Left renal pelvis (tissue), 4 donors: Measurements from ENCODE around the gene TMEM184C. TPM values are rescaled to one million over a fixed set of nuclear protein-coding genes. Genes with fewer than 3 reads are reported as not detected.
A peak's percentile ranks its signal among the peaks of the same experiment; 100 is the strongest.

Experiments
- DNase-seq, 4 donors: peaks; one replicate each; pipeline ENCODE4 v3.0.0-alpha.2; 2013; ENCODE audit warnings: low read depth in 4 of 4, low spot score in 3 of 4
- polyA plus RNA-seq, 4 donors: library from polyadenylated mRNA; unstranded; fragments of 120-200 nt; gene quantifications; one replicate each; pipeline ENCODE4 v1.2.1, GENCODE V29; 2013; ENCODE audit not compliant: insufficient read length in 4 of 4

TMEM184C gene
- polyA plus RNA-seq, result 10 to 100 TPM; 48.4 to 57.6 (median 54.7) TPM

- peak; percentile 86 to 94 (median 92) for DNase-seq
Measured at GRCh38 chr4:147617173-147617840, at the start of gene TMEM184C. TMEM184C (plus strand) TSS chr4:147617397; CDS start chr4:147617957, 560 bp downstream.

GRCh38 chr4:147570616-147571015 lies 46.6 kb upstream of the TMEM184C start:
- no peak for DNase-seq

DNA sequence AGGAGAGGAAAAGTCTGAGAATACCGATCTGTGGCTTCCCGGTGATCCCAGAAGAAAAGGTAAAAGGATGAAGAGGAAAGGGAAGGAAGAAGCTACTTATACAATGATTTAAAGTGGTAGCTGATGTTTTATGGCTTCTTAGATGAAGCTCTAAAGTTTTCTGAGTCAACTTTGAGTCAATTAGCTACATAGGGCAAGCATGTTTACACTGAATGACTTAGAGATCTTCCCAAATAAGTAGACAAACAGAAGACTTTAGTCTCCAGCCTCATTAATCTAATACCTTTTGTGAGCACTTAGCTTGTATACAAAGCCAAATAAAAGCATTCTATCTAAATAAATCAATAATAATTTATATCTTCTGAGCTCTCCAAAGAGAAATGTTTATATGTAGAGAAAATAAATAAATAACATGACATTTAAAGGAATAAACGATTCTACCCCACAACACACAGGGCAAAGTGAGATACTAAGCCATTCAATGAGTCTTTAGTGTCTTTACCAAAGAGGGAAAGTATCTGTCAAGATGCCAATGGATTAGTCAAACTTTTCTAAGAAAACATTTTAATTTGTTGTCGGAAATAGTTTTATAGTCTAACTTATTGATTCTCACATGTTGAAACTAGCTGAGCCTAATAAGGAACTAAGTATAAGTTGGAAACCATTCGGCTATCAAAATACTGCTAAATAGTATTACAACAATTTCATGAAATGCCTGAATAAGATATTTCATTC lies 46.0 kb upstream of the TMEM184C start:
- no peak for DNase-seq

DNA sequence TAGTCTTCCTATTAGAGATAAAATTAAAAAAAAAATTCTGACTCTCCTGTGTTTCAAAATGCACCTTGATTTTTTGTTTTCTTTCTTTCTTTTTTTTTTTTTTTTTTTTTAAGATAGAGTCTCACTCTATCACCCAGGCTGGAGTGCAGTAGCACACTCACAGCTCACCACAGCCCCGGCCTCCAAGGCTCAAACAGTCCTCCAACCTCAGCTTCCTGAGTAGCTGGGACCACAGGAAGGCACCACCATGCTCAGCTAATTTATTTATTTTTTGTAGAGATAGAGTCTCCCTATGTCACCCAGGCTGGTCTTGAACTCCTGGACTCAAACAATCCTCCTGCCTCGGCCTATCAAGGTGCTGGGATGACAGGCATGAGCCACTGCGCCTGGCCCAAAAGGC lies 41.1 kb upstream of the TMEM184C start:
- no peak for DNase-seq

GRCh38 chr4:147578051-147578476 lies 39.1 kb upstream of the TMEM184C start:
- no peak for DNase-seq

- DNase-seq, result no peak
Measured at GRCh38 chr4:147578593-147578992, 38.6 kb upstream of the TMEM184C start.

DNA sequence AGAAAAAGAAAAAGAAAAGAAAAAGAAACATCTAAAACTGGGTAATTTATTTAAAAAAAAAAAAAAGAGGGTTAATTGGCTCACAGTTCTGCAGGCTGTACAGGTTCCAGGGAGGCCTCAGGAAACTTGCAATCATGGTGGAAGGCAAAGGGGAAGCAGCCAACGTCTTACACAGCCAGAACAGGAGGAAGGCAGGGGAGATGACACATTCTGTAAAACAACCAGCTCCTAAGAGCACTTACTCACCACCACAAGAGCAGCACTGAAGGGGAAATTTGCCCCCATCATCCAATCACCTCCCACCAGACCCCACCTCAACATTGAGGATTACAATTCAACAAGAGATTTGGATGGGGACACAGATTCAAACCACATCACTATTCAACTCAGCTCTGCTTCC lies 36.8 kb upstream of the TMEM184C start:
- no peak for DNase-seq

GRCh38 chr4:147581606-147582350 lies 35.4 kb upstream of the TMEM184C start:
- DNase-seq, result no peak

DNA sequence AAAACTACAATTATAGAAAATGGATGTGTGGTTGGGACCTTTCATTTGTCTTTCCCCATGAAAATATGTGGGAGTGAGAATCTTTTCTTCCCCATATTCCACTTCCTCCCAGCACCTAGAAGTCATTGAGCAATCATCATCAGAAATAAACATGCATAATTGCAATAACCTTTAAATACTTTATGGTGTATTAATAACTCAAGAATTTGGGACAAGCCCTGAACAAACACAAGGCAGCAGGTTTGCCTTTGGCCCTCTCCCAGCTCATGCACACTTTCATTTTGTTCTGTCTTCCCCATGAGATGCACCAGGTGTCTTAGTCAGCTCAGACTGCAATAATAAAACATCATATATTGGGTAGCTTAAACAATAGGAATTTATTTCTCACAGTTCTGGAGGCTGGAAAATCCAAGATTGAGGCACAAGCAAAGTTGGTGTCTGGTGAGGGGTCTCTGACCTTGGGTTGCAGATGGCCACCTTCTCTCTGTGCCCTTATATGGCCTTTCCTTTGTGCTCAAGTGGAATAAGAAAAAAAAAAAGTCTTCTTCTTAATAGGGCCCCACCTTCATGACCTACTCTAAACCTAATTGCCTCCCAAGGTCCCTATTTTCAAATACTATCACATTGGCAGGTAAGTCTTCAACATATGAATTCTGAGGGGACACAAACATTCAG lies 34.7 kb upstream of the TMEM184C start:
- no peak for DNase-seq

DNA sequence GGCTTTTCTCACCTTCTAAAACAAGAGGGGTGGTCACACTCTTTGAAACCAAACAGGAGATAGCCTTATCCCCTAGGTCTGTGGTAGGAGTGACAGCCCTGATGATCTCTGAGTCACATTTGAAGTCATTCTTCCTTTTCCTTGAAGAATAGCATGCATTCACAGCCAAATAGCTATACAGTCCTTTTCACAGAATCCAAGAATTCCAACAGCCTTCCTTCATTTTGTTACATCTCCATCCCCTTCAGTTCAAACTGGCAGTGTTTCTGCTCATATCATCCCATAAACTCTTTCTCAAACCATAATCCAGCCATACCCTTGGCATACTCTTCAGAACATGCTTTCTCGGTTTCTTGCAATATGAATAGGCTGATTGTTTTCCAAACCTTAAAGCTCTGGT lies 33.3 kb upstream of the TMEM184C start:
- no peak for DNase-seq

- DNase-seq, result no peak
Measured at GRCh38 chr4:147586032-147586431, 31.2 kb upstream of the TMEM184C start.

GRCh38 chr4:147586637-147587036 lies 30.6 kb upstream of the TMEM184C start:
- no peak for DNase-seq

- DNase-seq, result no peak
Measured at GRCh38 chr4:147587041-147587440, 30.2 kb upstream of the TMEM184C start.

DNA sequence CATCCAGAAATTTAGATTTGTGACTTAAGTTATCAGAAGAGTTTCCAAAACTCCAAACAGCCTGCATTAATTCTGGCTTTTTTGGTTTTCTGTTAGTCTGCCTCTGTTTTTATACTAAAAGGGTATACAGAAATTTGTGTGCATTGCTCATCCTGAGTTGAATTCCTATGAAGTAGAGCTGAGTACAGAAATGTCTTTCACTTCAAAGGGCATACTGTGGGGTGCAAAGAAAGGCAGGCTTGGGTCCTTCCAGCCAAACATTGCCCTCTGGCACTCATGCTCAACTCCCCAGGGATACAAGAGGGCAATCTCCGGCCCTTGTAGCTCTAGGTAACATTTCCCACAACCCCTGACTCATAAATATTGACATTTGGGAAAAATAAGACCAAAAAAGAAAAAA lies 27.6 kb upstream of the TMEM184C start:
- DNase-seq, result no peak

DNA sequence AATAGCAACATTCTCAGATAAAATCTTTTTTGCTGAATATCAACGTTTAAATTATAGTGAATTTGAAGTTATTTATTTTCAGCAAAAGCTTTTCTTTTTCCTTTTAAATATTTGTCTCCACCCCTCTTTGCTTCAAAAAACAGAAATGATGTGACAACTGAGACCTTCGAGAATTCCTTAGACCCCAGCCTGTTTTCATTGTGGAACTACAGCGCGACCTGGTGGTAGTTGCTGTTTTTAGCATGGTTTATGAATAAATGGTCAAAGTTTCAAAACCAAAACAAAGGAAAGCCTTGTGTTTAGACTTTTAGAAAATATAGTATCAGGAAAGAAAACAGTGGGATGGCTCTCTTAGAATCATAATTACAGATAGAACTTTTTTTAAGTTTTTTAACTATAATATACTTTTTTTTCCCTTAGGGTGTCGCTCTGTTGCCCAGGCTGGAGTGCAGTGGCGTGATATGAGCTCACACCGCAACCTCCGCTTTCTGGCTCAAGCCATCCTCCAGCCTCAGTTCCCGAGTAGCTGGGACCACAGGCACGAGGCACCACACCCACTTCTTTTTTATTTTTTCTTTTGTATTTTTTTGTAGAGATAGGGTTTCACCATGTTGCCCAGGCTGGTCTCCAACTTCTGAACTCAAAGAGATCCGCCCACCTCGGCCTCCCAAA lies 26.8 kb upstream of the TMEM184C start:
- DNase-seq, result peak; percentile 44 to 60 (median 53)

GRCh38 chr4:147591106-147591505 lies 26.1 kb upstream of the TMEM184C start:
- DNase-seq, result no peak

- no peak for DNase-seq
Measured at GRCh38 chr4:147594107-147594506, 23.1 kb upstream of the TMEM184C start.

DNA sequence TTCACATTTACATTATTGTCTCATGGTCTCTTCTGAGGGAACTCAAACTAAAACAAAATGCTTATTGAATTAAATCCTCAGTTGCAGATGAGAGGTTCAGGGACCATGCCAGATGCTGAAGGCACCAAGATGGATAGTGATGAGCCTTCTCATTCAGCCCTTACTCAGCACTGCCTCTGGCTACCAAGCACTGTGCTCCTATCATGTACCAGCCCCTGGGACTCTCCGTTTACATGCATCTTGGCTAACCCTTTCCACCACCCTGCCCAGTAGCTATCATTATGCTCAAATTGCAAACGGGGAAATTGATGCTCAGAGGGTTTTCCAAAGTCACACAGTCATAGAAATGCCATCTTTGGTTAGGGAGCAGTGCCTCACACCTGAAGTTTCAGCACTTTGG lies 22.6 kb upstream of the TMEM184C start:
- no peak for DNase-seq

DNA sequence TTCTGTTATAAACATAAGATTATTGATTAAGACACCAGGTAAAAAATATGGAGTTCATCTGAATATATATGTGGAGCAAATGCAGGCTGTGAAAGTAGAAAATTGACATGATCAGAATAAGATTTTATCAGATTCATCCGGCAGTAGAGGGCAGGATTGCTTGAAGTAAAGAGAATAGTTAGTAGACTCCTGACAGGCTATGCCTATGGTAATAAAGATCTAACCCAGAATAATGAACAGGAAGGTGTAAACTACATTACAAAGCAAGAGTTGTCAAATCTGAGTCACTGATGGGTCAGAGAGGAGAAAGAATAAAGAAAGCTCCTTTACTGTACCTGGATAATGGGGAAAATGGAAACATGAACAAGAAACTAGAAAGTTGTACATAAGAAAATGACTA lies 20.8 kb upstream of the TMEM184C start:
- no peak for DNase-seq

- no peak for DNase-seq
Measured at GRCh38 chr4:147596981-147597380, 20.2 kb upstream of the TMEM184C start.
